Activated naive CD8-positive, alpha-beta T cell treated with anti-CD3 and anti-CD28 coated beads, Interleukin-2, amount 50 U/mL, for 16 hours (primary cell): ENCODE data around the gene MPRIP.

ENCODE experiments used
- DNase-seq: peaks from one replicate; pipeline ENCODE4 v3.0.0-alpha.2; 2020; ENCODE audit warnings: low read depth, low spot score

Gene MPRIP

GRCh38 chr17:17051380-17051779 lies 9.1 kb downstream of the MPRIP start:
- no peak for DNase-seq

- DNase-seq, result no peak
Measured at GRCh38 chr17:17051791-17052461, 9.7 kb downstream of the MPRIP start.

DNA sequence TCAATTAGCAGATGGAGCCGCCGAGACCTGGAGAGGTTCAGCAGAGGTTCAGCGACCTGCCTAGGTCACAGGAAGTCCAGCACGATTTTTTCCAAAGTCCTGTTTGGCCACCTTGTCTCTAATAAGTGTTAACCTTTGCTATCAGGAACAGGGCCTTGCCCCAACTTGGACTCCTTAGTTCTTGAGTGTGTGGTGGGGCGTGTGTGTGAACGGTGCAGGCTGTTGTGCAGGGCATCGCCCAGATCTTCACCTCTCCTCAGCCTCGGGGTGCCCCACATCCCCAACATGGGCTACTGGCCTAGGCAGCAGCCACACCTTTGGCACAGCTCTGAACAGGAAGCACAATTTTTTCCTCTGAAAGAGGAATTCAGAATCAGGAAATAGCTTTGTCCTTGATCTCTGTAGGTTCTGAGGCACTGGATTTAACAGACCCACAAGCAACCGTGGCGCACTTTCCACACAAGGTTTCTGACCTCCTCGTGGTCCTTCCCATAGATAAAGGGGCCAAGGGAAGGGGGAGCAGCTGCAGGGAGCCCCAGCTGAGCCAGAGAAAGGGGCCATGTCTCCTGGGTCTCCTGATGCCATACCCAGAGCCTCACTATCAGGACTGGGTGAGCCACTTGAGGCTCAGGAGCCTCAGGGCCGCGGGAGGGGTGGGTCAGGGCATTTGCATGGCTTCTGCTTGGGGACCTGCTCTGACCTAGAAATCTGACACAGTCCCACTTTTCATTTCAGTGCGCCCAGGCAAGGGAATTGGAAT lies 10.4 kb downstream of the MPRIP start:
- DNase-seq, result no peak

DNA sequence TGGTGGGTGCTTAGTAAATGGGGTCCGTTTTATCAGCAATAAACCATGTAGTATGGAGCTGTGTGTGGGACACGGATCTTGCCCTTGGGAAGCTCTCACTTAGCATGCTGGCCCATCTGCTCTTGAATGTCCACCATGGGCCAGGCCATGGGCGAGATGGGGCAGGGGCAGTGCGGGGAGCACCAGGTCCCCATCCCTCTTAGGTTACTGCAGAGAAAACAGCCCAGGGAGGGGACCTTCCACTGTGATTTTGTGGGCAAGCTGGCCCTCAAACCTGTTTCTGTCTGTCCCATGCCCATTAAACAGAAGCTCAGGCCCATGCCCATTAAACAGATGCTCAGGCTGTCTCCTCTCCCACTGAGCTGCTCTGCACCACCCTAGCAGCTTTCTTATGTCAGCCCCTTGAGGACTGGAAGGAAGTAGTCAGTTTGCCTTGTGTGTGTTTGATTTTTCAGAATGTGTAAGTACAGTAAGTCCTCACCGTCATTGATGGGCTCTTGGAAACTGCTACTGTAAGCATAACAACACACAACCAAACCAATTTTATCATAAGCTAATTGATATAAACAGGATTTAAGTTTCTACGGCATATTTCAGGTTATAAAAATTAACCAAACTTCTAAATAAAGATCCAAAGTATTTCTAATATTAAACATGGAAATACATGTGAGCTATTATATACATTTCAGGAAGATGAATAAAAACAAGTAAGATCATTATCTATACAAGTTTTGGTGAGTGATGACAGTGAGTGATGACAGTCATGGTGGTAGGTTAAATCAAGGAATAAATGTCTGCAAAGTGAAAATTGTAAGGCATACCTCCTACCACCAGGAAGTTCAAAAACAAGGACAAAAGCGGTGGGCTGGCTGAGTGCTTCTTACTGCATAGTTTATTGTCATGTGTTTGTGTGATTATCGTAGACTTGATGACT lies 11.5 kb downstream of the MPRIP start:
- no peak for DNase-seq

DNA sequence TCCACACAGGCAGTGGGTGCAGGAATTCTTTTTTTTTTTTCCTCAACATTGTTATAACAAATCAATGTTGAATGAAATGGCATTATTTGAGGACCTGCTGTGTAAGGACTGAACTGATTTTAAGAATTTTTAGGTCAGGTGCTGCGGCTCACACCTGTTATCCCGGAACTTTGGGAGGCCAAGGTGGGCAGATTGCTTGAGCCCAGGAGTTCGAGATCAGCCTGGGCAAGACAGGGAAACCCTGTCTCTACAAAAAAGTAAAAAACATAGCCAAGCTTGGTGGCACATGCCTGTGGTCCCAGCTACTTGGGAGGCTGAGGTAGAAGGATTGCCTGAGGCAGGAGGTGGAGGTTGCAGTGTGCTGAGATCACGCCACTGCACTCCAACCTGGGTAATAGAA lies 12.4 kb downstream of the MPRIP start:
- no peak for DNase-seq

DNA sequence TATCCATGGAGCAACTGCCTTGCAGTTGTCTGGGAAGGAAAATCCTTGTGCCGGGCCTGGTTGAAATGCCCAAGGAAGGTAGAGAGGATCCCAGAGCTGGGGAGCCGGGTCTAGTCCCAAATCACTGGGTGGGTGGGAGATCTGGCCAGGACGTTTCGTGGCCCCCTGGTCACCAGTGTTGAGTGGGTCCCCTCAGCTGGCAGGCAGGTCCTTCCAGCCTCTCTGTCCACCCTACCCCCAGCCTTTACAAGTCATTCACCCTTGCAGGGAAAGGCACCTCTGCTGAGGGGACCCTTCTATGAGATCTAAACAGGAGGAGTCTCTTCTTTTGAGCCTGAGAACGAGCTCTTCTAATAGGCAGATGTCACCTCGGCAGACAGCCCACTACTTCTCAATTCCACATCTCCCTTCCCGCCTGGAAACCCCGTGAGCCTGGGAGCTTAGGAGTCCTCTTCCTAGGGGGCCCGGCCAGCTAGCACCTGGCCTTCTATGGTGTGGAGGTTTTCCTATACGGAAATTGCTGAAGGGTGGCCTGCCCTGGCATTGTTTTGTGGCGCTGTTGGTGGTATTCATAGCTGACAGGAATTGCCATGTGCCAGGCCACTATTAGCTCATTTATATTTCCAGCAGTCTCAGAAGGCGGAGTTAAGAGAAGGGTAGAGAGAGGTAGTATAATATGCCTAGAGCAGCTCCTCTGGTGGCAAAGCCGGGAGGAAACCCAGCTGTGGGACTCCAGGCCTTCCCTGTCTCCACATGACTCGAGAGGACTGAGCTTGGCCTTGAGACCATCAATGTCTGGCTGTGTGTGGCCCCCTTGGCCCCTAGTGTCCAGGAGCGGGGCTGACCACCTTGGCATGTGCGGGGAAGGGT lies 13.3 kb downstream of the MPRIP start:
- DNase-seq, result no peak

DNA sequence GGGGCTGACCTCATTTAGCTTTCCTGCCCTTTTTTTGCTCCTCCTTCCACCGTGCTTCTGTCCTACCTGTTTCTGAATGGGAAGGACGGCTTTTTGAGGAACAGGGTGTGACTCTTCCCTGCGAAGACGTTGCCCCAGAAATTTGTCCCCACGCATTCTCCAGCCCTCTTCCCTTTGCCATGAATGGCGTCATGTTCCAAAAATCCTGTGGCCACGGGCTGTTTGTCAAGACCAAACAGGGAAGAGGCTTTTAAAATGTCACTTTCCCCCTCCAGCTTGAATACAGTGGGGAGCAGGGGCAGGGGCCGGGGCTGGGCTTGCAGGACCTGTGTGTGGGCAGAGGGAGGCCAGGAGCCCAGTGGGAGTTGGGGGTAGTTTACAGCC lies 13.9 kb downstream of the MPRIP start:
- no peak for DNase-seq

DNA sequence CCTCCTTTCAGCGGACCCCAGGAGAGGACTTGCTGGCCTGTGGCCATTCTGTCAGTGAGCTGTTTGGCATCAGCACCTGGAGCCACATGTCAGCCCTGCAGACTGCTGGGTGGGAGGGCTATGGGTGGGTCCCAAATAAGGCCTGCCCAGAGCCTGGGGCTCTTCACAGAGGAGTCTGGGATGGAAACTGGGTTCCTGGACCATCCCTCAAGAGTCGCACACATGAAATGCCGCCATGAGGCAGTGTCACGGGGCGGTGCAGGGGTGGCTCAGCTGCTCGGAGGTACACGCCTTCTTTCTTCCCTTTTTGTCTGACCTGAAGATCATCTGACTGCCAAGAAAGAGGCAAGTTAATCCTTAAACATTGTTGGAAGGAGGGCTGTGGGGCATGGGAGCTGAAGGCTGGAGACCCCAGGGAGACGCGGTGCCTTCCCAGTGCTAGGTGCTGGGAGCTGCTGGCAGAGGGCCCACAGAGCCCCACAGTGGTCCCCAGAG lies 14.8 kb downstream of the MPRIP start:
- DNase-seq, result no peak

DNA sequence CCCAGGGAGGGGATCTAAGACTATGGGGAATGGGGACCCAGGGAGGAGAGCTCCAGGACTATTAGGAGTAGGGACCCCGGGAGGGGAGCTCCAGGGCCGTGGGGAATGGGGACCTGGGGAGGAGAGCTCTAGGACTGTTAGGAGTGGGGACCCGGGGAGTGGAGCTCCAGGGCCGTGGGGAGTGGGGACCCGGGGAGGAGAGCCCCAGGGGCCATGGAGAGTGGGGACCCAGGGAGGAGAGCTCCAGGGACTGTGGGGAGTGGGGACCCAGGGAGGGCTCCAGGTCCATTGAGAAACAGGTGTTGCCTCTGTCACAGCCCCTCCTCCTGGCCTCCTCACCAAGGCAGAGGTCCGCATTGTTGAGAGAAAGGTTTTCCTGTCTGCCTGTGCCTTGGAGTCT lies 16.0 kb downstream of the MPRIP start:
- no peak for DNase-seq

DNA sequence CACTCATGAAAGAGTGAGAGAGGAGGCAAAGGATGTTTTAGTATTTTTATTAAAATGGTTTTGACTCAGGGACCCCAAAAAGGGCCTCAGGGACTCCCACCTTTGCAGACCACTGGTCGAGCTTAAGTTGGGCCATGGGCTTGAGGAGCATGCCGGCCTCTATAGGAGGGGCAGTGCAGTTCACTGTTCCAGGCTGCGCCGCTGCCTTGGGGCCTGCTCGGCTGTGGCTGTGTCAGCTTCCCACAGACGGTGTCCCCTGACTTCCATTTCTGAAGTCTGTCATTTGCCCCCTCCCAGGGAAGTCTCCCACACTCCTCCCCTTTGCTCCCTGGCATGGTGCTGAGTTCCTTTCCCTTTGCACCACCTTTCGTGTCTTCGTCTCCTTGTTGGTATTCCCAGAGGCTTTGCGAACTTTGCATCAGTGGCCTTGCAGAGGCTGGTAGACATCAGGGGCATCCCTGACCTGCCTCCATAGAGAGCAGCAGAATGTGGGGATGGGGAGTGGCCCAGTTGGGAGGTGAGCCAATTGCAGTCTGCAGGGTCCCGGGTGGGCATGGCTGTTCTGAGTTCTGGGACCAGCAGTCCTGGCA lies 17.1 kb downstream of the MPRIP start:
- DNase-seq, result no peak

DNA sequence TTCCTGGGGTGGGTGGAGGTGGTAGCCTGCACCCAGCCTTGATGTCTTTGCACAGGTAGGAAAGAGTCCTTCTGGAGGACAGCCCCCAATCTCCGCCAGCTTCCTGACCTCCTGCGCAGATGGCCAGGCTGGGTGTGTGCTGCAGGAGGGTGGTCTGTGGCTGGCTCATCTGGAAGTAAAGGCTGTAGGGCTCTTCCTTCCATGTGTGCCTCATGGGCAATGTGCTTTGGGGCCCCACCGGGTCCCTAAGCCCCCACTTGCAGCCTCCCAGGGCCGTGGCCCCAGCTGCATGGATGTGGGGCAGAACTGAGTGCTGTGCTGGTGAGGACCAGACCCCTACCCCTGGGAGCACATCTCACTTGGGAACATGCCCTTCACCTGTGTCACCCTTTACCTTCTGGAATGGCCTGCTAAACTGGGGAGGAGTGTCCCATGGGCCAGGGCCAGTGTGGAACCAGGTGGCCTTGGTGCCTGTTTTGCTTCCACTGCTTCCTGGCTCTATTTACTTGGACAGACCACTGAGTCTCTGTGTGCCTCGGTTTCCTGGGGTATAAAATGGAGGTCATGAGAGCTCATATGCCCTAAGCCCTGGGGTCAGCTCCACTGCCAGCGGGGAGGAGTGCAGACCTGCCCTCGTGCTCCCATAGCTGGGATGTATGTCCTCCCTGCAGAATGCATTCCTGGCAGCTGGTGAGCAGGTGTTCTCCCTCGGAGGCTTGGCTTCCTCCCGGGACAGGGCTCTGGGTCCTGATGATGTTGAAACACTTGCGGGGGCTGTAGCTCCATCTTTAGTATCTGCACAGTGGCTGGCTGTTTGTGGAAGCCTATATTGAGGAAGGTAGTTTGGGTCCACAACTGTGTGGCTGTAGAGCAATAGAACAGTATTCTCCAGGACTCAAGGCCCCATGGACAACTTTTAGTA lies 18.0 kb downstream of the MPRIP start:
- no peak for DNase-seq

- DNase-seq, result no peak
Measured at GRCh38 chr17:17060930-17061329, 18.7 kb downstream of the MPRIP start.

GRCh38 chr17:17061516-17061915 lies 19.3 kb downstream of the MPRIP start:
- DNase-seq, result no peak

GRCh38 chr17:17062356-17062755 lies 20.1 kb downstream of the MPRIP start:
- DNase-seq, result no peak

DNA sequence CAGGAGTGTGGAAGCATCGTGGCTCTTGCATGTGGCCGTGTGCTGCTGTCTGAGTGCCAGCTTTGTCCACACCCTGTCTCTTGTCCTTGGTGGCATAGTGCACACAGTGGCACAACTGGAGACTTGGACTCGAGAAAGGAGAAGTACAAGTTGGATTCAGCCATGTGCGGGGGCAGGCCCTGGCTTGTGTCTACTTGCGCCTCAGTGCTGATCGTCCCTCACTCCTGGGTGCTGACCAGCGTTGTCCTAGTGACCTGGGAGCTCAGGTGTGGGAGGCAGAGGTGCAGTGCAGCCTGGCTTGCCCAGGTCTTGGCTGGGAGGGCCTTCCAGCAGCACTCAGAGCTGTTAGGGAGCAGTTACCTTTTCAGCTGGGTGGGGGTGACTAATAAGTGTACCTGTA lies 20.6 kb downstream of the MPRIP start:
- no peak for DNase-seq

GRCh38 chr17:17063546-17064122 lies 21.4 kb downstream of the MPRIP start:
- DNase-seq, result no peak

DNA sequence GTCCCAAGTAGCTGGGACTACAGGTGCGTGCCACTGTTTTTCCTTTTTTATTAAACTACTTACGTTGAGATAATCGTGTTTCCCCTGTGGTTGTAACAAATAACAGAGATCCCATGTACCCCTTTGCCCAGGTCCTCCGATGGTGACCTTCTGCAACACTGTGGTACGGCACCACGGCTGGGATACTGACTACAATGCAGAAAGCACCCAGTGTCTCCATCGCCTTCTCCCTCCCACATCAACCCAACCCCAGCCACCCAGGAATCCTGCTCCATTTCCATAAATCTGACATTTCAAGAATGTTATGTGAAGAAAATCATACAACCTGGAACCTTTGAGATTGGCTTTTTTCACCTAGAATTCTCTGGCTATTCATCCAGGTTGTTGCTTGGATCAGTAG lies 22.1 kb downstream of the MPRIP start:
- DNase-seq, result no peak

DNA sequence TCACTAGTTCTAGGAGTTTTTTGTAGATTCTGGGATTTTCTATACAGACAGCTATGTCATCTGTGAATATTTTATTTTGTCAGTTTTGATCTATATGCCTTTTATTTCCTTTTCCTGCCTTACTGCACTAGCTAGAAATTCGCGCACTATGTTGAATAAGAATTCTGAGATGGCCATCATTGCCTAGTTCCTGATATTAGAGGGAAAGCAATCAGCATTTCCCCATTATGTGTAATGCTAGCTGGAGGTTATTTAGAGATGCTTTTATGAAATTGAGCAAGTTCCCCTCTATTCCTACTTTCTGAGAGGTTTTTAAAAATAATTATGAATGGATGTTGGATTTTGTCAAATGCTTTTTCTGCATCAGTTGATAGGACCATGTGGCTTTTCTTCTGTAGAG lies 23.8 kb downstream of the MPRIP start:
- no peak for DNase-seq

DNA sequence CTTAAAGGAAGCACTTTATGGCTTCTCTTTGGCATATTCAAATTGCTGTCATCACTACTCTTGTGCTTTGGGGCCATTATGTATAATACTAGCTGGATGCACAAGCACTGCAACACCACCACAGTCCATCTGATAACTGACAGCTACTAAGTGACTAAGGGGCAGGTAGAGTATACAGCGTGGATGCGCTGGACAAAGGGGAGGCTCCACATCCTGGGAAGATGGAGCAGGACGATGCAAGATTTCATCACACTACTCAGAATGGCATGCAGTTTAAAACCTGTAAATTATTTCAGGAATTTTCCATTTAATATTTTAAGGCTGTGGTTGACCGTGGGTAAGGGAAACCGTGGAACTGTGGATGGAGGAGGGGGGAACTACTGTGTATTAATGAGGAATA lies 25.0 kb downstream of the MPRIP start:
- DNase-seq, result no peak
